ENCODE results near the gene PRKG1.

The PRKG1 gene

DNA sequence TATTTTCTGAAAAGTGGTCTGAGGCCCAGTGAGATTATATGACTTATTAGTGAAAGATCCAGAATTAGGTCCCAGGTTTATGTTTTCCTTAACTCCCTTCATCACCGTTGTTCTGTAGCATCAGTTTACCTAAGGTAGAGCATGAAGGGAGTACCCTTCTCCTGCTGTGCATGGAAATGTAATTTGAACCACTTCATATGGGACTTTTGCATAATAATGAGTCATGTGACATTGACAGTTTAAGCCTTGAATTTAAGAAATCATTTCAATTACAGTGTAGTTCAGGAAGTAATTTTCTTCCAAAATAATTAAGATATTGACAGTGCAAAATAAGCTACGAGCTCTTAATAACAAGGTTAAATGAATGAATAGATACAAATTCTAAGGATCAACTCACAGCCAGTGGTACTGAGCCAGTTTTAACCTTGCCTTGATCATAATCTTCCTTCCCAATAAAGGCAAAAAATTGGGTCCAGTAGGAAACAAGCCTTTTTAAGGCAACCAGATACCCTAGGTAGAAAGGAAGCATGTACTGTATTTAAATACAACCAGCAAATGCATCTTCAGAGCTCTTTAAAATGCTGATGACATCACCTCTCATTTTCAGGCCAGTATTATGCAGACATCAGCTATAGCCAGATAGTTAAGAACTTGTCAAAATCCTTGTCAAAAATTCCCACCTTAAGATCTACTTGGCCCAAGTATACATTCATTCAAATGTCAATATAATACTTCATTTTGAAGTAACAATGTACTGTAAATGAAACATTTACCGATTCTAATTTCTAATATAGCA is 1191.0 kb downstream of the PRKG1 start:
- DNase-seq (ENCODE audit: low read depth), result no peak

DNA sequence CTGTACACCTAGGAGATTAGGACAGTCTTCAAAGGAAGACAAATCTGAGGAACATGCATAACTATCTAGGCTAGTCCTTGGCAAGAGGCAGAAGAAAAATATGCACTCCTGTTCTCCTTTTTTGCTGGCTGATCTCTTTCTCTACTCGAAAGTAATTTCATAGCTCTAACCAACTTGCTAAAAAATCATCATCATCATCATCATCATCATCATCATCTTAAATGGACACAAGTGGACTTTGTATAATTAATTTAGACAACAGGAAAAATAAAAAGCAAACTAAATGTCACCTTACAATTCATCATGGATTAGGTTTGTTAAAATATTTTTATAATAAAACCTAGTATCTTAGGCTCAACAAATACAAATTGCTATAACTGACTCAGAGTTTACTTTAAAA is 1192.6 kb downstream of the PRKG1 start:
- DNase-seq (ENCODE audit: low read depth), result no peak

DNA sequence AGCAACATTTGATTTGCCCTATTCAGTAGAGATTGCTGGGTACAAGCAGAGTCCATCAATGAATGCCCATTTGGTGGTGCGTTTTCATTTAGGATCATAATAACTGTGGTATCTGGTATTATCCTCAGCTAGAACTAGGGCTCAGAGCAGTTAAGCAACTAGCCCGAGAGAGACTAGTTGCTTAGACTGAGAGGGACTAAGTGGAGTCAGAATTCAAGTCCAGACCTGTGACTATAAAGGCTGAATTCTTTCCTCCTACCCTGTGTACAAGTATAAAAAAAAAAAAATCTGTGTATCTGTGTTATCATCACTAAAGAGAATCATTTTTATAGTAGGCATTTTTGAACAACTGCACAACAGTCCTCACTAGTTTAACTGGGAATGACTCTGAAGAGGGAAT is 1194.5 kb downstream of the PRKG1 start:
- no peak for DNase-seq (ENCODE audit: low read depth)

DNA sequence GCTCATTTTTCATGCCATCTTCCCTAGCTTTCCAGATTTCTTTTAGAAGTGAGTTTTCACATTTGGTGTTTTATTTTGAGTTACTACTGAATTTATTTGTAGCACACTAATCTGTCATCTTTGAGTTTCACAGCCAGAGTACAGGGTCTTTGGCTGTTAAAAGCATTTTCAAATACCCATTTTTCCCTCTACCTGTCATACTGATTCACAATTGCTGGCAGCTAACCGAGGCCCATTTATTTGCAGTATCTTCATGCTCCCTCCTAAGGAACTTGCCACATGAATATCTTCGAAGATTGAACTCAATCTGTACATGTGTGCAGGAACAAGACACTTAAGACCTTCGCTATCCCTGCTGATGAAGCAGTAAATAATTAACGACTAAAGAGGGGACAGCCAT is 1194.9 kb downstream of the PRKG1 start:
- no peak for DNase-seq (ENCODE audit: low read depth)

DNA sequence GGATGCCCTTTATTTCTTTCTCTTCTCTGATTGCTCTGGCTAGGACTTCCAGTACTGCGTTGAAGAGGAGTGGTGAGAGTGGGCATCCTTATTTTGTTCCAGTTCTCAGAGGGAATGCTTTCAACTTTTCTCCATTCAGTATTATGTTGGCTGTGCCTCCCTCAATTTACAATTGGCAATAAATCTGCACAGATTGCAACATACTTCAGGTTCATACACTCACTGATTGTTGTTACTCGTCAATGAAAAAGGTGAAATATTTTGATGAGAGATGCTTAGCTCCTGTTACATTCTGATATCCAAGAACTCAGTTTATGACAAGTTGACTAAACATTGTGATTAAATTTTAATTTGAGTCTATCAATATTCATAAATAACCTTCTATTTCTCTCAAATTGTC is 1201.9 kb downstream of the PRKG1 start:
- no peak for DNase-seq (ENCODE audit: low read depth)

DNA sequence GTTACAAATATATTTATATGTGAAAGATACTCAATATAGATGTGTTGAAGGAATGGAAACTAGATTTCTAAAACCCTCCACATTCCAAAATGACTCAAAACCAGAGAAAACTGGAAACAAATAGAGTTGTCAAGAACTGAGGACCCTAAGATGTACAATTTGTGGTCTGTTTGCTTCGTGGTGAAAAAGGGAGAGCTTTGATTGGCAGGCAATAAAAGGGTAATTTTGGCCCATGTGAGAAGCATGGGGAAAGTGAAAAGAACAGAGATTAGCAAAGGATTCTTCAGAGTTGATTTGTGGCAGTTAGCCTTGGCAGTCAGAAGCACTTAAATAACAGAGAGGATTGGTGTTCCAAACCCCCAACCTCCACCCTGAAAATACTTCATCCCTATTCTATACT is 1202.7 kb downstream of the PRKG1 start:
- no peak for DNase-seq (ENCODE audit: low read depth)

DNA sequence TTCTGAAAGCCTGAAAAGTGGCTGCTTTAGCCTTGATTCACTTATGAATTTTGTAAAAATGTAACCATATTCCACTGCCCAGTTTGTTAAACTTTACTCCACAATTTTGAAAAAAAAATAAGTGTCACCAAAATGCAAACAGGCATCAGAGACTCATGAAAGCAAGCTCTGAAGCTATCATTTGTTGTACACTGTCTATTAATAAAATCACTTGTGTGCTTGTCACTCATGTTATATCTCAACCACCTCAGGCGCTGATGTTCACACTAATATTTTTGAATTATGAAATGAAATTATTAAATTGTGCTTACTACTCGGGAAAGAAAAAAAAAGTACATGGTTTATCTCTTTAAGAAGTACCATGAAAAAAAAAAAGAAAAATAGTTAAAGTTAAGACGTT is 1205.3 kb downstream of the PRKG1 start:
- DNase-seq (ENCODE audit: low read depth), result no peak

DNA sequence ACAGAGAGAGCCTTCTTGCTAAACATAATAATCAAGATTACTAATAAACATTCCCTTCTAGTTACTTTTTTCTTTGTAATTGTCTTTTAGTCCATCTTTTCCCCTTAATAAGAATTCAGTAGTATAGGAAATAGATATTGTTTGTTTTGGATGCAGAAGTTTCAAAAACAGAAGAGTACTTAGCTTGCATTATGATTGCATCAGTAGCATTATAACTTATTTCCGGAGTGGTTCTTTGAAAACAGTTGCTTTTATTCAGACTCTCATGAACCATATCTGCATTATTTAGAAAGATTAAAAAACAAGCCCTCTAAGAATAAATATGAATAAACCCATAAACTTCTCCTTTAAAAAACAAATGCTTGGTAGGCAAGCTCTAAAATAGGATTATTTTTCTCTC is 1205.8 kb downstream of the PRKG1 start:
- DNase-seq (ENCODE audit: low read depth), result no peak

DNA sequence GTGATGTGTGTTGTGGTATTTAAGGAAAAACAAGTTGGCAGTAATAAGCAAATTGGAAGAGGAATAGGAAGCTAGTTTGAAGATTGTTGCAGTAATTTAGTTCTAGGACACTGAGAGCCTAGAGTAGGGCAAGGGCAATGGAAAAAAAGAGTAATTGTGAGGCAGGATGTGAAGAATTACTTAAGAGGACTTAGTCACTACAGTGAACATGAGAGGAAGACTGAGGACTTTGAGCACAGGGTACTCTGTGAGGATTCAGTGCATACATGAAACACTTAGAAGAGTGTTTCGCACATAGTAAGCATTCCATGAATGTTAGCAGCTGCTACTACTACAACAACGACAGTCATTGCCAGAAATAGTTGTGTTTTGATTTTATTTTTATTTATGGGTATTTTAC is 1208.9 kb downstream of the PRKG1 start:
- DNase-seq (ENCODE audit: low read depth), result no peak

DNA sequence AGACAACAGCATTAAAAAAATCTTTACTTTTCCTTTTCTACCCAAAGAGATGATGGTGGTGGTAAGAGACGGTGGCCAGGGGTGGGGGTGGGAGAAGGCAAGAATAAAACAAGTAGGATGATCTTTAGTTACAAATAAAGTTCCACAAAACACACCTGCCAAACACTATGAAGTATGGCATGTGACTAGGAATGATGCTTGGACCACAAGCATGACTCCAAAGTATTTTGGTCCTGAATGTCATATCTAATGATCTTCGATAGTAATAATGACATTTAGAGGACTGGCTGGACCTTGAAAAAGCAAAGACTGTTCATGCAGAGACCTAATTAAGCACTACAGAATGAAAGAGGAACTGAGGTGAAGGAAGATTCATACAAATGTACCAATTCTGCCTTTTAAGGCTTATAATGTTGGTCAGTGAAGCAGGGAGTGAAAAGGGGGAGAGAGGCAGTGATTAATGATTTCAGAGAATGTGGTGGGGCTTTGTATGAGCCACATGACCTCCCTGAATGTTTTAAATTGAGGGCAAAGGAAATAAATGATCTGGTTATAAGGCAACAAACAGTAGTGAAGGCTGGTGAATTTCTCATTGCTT is 1210.2 kb downstream of the PRKG1 start:
- no peak for DNase-seq (ENCODE audit: low read depth)

DNA sequence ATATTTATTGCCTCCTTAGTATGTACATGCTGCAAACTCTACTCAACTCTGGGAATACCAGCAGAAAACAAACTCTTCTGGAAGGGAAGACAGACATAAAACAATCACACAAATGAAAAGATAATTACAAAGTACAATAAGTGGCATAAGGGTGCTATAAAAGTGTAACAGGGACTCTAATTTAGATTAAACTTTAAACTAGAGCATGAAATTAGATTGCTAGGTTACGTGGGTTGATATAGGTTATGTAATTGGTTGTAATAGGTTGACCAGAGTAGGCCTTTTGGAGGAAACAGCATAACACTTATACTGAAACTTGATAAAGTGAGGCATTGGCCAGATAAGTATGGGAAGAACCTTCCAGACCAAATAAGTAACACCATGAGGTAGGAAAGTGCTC is 1213.6 kb downstream of the PRKG1 start:
- no peak for DNase-seq (ENCODE audit: low read depth)

DNA sequence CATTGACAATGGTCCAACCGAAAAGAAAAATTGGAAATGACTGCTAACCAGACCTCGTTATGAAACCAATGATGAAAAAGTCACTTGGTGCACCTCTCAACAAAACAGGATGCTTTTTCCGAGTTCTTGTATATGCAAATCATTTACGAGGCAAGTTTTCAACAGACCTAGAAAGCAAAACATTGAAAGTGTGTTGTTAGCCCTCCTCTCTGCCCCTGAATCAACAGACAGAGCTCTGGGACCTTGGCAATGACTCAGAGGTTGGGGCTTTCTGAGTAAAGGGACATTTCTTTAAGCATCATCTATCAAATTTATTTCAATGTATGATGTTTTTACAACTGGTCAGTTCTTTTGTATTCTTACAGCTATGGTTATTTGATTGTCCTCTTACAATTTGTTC is 1223.5 kb downstream of the PRKG1 start:
- no peak for DNase-seq (ENCODE audit: low read depth)

DNA sequence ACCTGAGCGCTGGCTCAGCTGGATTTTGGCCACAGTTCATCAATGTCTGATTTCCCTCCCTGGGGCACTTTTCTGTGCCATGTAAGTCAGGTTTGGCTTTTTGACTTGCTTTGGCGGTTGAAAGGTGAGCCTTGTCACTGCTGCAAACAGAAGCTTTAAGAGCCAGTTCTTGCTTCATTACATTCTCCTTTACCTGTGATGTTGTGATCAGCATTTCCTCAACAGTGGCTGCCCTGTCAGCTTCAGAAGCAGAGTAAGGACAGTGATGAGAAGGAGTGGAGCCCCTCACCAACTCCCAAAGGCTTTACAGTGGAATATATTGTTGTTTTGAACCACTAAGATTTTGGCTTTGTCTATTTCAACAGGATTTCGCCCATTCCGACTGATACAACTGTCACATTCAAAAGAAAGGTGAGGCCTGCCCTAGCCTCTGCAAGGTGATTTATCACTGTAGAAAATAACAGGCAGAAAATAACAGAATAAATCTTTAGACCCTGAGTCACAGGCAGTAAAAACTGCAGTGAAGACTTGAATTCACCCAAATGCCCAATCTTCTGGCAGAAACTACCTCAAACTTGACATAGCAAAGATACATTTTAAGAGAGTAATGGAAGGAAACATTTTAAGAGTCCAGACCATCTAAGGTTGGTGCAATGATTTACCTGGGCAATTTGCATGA is 1226.5 kb downstream of the PRKG1 start:
- no peak for DNase-seq (ENCODE audit: low read depth)

DNA sequence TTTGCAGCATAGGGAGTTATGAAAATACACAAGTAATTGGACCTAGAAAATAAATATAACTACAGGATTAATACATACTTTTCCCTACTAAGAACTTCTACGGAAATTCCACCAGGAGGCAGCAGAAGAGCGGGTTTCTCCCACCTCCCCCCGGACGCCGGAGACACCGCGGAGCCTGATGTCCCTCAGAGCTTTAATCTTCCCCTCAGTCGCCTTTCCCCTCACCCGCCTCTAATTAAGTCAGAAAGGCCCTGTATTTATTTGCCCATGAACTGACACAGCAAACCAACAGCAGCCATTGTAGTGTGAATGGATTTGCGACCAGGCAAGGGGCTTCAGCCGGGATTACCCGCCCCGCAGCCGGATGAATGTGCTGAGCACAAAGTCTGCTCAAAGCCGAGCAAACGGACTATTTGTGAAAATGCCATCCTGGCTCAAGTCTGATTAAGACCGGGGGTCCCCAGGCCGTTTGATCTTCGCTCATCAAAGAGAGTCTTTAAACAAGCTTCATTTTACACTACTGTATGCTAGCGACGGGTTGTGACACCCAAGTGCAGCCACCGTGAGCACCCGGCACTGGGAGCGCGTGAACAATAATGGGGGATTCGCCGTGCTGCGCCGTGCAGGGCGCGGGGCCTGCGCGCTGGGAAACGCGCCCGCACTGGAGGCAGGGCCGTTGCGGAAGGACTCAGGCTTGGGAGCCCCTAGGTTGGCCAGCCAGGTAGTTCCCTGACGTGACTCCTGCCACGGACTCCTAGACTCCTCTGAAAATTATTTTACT is 1234.2 kb downstream of the PRKG1 start:
- peak; percentile 54 for DNase-seq (ENCODE audit: low read depth)

DNA sequence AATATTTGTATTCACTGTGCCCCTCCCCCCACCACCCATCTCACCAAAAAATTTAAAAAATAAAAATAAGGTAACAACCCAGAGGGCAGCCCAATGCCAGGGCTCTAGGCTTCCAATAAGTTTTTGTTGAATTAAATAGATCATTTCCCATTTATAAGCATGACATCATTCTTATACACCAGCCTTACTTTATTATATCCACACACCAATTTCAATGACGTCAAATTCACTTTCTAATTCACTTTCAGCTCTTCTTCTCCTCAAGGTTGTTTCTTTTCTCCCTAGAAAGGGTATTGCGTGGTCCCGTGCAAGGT is 1238.6 kb downstream of the PRKG1 start:
- no peak for DNase-seq (ENCODE audit: low read depth)

DNA sequence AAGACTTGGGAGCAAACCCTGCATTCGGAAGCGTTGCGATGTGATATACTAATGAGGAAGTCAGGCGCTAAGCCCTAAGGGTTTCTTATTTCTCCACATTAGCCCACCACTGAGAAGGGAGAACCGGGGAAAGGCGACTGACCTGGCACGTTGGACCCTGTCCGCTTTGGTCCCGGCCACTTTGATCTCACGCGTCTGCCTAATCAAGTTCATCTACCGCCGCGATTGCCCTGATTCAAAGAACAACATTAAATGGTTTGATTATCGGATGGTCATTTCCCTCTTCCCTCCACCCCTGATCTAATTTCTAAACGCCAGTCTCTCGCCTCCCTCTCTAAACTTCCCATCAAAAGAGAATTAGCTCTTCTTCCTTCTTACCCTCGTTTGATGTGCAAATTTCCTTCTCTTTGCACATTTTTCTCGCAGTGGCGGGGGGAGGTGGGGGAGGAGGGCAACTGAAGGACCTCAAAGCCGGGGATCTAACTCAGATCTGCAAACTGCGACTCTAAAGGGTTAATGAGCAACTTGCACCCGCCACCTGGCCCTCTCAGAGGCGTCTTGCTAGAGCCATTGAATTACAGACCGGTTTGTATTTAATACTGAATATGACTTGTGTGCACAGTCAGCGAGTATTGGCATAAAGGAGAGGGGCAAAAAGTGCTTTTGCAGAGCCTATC is 1239.1 kb downstream of the PRKG1 start:
- no peak for DNase-seq (ENCODE audit: low read depth)

DNA sequence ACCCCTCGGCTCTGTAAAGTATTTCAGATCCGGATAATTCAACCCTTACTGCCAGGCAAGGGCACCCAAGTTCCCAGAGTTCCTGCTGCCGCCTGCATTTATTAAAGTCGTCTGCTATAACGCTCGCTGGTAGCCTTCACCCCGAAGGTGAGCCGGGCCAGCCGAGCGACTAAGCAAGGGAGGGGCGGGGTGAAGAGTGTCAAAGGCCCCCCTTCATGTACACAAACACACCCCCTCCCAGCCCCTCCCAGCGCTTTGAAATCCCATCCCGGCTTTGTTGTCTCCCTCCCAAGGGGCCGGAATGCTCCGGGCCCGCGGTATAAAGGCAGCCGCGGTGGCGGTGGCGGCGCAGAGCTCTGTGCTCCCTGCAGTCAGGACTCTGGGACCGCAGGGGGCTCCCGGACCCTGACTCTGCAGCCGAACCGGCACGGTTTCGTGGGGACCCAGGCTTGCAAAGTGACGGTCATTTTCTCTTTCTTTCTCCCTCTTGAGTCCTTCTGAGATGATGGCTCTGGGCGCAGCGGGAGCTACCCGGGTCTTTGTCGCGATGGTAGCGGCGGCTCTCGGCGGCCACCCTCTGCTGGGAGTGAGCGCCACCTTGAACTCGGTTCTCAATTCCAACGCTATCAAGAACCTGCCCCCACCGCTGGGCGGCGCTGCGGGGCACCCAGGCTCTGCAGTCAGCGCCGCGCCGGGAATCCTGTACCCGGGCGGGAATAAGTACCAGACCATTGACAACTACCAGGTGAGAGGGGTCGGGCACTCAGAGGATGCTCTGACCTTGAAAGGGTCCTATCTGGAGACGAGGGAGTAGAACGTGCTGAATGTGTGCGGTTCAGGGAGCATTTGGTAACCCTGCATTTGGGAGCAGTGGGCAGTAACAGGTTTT is 1239.9 kb downstream of the PRKG1 start, which contains the start of gene DKK1:
Gene DKK1, plus strand, starts transcription at position 349 of the 889 bp plus-strand sequence. Its CDS starts 154 bp downstream, at position 503.
- peak; percentile 89 for DNase-seq (ENCODE audit: low read depth)

DNA sequence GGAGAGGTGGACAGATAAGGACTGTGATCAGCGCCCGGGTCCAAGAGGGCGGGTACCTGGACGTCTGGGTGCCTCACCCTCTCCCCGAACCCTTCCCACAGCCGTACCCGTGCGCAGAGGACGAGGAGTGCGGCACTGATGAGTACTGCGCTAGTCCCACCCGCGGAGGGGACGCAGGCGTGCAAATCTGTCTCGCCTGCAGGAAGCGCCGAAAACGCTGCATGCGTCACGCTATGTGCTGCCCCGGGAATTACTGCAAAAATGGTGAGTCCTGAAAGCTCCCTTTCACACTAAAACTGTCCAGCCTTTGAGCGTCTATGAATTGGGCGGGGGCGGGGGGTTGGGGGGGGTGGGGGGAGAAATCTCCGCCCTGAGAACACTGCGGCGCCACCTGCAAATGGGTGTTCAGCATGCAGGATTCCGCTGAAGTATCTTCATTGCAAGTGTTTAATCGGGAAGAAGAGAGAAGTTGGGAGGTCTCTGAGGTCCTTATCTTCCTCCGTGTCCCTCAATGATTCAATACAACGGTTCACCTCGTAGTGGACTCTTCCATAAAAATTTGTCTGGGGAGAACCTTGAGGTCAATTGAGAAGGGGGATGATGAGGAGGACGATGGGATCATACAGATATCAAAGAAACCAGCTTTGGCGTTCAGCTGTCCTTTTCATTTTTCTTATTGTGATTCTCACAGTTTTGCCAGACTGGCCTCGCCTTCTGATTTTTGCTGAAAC is 1240.7 kb downstream of the PRKG1 start:
- no peak for DNase-seq (ENCODE audit: low read depth)

DNA sequence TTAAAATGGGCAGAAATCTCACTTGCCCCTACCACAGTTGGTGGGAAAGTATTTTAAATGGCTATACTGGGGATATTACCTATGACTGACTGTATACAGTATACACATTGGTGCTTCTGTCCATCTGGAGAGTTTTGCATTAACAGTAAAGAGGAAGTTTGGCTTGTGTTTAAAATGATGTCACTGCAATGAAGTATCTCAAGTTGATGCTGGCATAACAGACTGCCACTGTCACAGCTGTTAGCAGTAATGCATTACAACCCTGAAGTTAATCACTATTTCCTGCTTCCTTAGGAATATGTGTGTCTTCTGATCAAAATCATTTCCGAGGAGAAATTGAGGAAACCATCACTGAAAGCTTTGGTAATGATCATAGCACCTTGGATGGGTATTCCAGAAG is 1241.7 kb downstream of the PRKG1 start:
- DNase-seq (ENCODE audit: low read depth), result no peak

DNA sequence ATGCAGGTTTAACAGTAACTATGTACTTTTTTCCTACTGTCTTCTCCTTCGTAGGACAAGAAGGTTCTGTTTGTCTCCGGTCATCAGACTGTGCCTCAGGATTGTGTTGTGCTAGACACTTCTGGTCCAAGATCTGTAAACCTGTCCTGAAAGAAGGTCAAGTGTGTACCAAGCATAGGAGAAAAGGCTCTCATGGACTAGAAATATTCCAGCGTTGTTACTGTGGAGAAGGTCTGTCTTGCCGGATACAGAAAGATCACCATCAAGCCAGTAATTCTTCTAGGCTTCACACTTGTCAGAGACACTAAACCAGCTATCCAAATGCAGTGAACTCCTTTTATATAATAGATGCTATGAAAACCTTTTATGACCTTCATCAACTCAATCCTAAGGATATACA is 1242.2 kb downstream of the PRKG1 start:
- no peak for DNase-seq (ENCODE audit: low read depth)
